GM19372 (cell line): ENCODE data around the gene NCKAP5.
"Not testable (repeated sequence)": the region's sequence is repeated elsewhere in the genome, so short reads cannot be mapped to it uniquely, and the experiment has no call there.

ENCODE experiments used
- ATAC-seq: cut with Tn5 transposase; IDR thresholded peaks from one replicate; pipeline ENCODE4 v1.9.1; 2021; ENCODE audit warnings: mild to moderate bottlenecking, low read depth, moderate library complexity; ENCODE audit not compliant: unreplicated experiment

Gene NCKAP5

GRCh38 chr2:132720393-132720792 lies 847.9 kb downstream of the NCKAP5 start:
- ATAC-seq, result no peak

GRCh38 chr2:132719480-132719879 lies 848.8 kb downstream of the NCKAP5 start:
- no peak for ATAC-seq

- no peak for ATAC-seq
Observed at GRCh38 chr2:132716954-132717353, 851.3 kb downstream of the NCKAP5 start.

- ATAC-seq, result no peak
Observed at GRCh38 chr2:132715386-132716351, 852.6 kb downstream of the NCKAP5 start.

- no peak for ATAC-seq
Observed at GRCh38 chr2:132703396-132703795, 864.9 kb downstream of the NCKAP5 start.

GRCh38 chr2:132701810-132702209 lies 866.5 kb downstream of the NCKAP5 start:
- ATAC-seq, result no peak

GRCh38 chr2:132699802-132700201 lies 868.5 kb downstream of the NCKAP5 start:
- ATAC-seq, result not testable (repeated sequence)

- not testable (repeated sequence) for ATAC-seq
Observed at GRCh38 chr2:132698347-132698746, 869.9 kb downstream of the NCKAP5 start.

GRCh38 chr2:132697556-132698205 lies 870.6 kb downstream of the NCKAP5 start:
- no peak for ATAC-seq

GRCh38 chr2:132692816-132693215 lies 875.4 kb downstream of the NCKAP5 start:
- ATAC-seq, result no peak

GRCh38 chr2:132691556-132691955 lies 876.7 kb downstream of the NCKAP5 start:
- ATAC-seq, result no peak

- no peak for ATAC-seq
Observed at GRCh38 chr2:132690664-132691303, 877.5 kb downstream of the NCKAP5 start.

GRCh38 chr2:132681766-132682165 lies 886.5 kb downstream of the NCKAP5 start:
- ATAC-seq, result no peak

- no peak for ATAC-seq
Observed at GRCh38 chr2:132680544-132680943, 887.7 kb downstream of the NCKAP5 start.

GRCh38 chr2:132678483-132678882 lies 889.8 kb downstream of the NCKAP5 start:
- no peak for ATAC-seq

- ATAC-seq, result no peak
Observed at GRCh38 chr2:132677661-132678060, 890.6 kb downstream of the NCKAP5 start.

- ATAC-seq, result no peak
Observed at GRCh38 chr2:132676999-132677398, 891.3 kb downstream of the NCKAP5 start.

- no peak for ATAC-seq
Observed at GRCh38 chr2:132671151-132671835, 897.0 kb downstream of the NCKAP5 start.

GRCh38 chr2:132670496-132671150 lies 897.6 kb downstream of the NCKAP5 start:
- no peak for ATAC-seq

- ATAC-seq, result no peak
Observed at GRCh38 chr2:132669908-132670495, 898.3 kb downstream of the NCKAP5 start, which contains the start of gene LYPD1. LYPD1 (minus strand) TSS chr2:132670205; CDS start chr2:132669932, 273 bp downstream.
